GM12801 (cell line): ENCODE data around the gene NELFCD.

Experiments
- CTCF ChIP-seq: IDR thresholded peaks from one replicate; pipeline ENCODE4 v1.5.1; 2011; ENCODE audit warnings: control low read depth; ENCODE audit not compliant: insufficient read length; ENCODE audit errors: extremely low read depth

The NELFCD gene

GRCh38 chr20:58993332-58994248, 12.5 kb downstream of the NELFCD start:
- TF ChIP-seq CTCF: no peak

GRCh38 chr20:58994390-58995159, 13.5 kb downstream of the NELFCD start:
- no peak for TF ChIP-seq CTCF

- no peak for TF ChIP-seq CTCF
These were observed 14.6 kb downstream of the NELFCD start for GRCh38 chr20:58995461-58996225.

- no peak for TF ChIP-seq CTCF
These were observed 15.2 kb downstream of the NELFCD start for GRCh38 chr20:58996226-58996611.

- TF ChIP-seq CTCF: no peak
These were observed 16.2 kb downstream of the NELFCD start for GRCh38 chr20:58997141-58997770.

- TF ChIP-seq CTCF: no peak
These were observed 17.6 kb downstream of the NELFCD start for GRCh38 chr20:58998656-58999055.
